Measurements from ENCODE around the gene ATP10B.
"Not testable (repeated sequence)": the region's sequence is repeated elsewhere in the genome, so short reads cannot be mapped to it uniquely, and the experiment has no call there.

ATP10B gene

DNA sequence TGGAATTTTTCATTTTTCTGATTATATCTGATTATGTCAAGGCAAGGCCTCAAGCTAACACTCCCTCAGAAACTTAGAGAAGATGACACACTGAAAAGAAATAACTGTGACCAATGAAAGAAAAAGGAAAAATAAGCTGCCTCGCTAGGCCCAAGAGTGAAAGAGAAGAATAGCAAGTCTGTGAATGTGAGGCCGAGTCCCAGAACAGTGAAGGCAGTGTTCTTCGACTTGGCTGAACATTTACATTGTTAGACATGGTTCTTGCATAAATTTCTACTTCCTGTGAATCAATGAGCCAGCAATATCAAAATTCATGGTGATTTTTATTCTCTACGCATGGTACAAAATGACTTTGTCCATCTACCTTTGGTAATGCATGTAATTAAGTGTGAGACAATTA, at the start of gene ATP10B:
Gene ATP10B (minus strand): TSS at position 163 of the 400 bp plus-strand sequence. CDS start 164,137 bp downstream, outside the sequence.
- no peaks in the 10 kb centered on the region for H3K27me3 ChIP-seq (ENCODE audit: insufficient read depth, insufficient read length)
- H3K36me3 ChIP-seq (ENCODE audit: insufficient read depth, insufficient read length, low read length), result no peaks in the 10 kb centered on the region
- H3K9ac ChIP-seq (ENCODE audit: insufficient read length, low read depth), result no peak within 1 kb of the TSS
- no peak within 1 kb of the TSS for H3K4me3 ChIP-seq (ENCODE audit: insufficient read length, low read depth)
- H3K9me3 ChIP-seq (ENCODE audit: insufficient read depth, low read length), result no peaks in the 10 kb centered on the region
- H3K4me1 ChIP-seq (ENCODE audit: insufficient read depth, insufficient read length), result no peaks in the 10 kb centered on the region
- TF ChIP-seq SUZ12 (IDR thresholded peaks at IDR 0.05; ENCODE audit: extremely low read depth, insufficient read depth, insufficient read length), result no peak
- DNase-seq (ENCODE audit: low read depth, low spot score), result no peak

DNA sequence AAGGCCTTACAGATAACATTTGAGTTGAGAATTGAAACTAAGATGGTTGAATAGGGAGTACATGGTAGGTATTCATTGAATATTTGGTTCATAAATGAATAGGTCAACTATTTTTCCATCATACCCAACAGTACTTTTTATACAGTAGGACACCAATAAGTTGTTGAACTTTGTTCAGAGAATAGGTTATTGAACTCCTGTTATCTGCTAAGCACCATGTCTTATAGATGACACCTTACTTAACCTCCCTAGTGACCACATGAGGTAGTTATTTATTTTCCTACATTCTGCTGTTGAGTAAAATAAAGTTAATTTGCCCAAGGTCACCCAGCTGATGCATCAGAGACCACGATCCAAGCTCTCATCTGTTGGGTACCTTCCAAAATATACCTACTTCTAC, 49.6 kb upstream of the ATP10B start:
- H3K9me3 ChIP-seq (ENCODE audit: insufficient read depth, low read length), result no peaks in the 10 kb centered on the region
- no peaks in the 10 kb centered on the region for H3K27me3 ChIP-seq (ENCODE audit: insufficient read depth, insufficient read length)
- TF ChIP-seq ZNF274 (IDR thresholded peaks at IDR 0.05; ENCODE audit: low read depth, low read length) (no peak), SUZ12 (IDR thresholded peaks at IDR 0.05; ENCODE audit: extremely low read depth, insufficient read depth, insufficient read length) (no peak), YY1 (IDR thresholded peaks at IDR 0.05; ENCODE audit: insufficient read depth, insufficient read length) (no peak)
- no peak overlapping the region for H3K4me3 ChIP-seq (ENCODE audit: insufficient read length, low read depth)
- no peak for DNase-seq (ENCODE audit: low read depth, low spot score)
- H3K4me1 ChIP-seq (ENCODE audit: insufficient read depth, insufficient read length), result no peaks in the 10 kb centered on the region
- H3K36me3 ChIP-seq (ENCODE audit: insufficient read depth, insufficient read length, low read length), result no peaks in the 10 kb centered on the region
- H3K9ac ChIP-seq (ENCODE audit: insufficient read length, low read depth), result no peak overlapping the region

GRCh38 chr5:160899735-160900134, 47.7 kb upstream of the ATP10B start:
- TF ChIP-seq ZNF274 (IDR thresholded peaks at IDR 0.05; ENCODE audit: low read depth, low read length) (no peak), SUZ12 (IDR thresholded peaks at IDR 0.05; ENCODE audit: extremely low read depth, insufficient read depth, insufficient read length) (no peak), YY1 (IDR thresholded peaks at IDR 0.05; ENCODE audit: insufficient read depth, insufficient read length) (no peak)
- H3K36me3 ChIP-seq (ENCODE audit: insufficient read depth, insufficient read length, low read length), result no peaks in the 10 kb centered on the region
- no peaks in the 10 kb centered on the region for H3K4me1 ChIP-seq (ENCODE audit: insufficient read depth, insufficient read length)
- H3K4me3 ChIP-seq (ENCODE audit: insufficient read length, low read depth), result no peak overlapping the region
- no peaks in the 10 kb centered on the region for H3K9me3 ChIP-seq (ENCODE audit: insufficient read depth, low read length)
- no peak overlapping the region for H3K9ac ChIP-seq (ENCODE audit: insufficient read length, low read depth)
- DNase-seq (ENCODE audit: low read depth, low spot score), result no peak
- H3K27me3 ChIP-seq (ENCODE audit: insufficient read depth, insufficient read length), result no peaks in the 10 kb centered on the region

DNA sequence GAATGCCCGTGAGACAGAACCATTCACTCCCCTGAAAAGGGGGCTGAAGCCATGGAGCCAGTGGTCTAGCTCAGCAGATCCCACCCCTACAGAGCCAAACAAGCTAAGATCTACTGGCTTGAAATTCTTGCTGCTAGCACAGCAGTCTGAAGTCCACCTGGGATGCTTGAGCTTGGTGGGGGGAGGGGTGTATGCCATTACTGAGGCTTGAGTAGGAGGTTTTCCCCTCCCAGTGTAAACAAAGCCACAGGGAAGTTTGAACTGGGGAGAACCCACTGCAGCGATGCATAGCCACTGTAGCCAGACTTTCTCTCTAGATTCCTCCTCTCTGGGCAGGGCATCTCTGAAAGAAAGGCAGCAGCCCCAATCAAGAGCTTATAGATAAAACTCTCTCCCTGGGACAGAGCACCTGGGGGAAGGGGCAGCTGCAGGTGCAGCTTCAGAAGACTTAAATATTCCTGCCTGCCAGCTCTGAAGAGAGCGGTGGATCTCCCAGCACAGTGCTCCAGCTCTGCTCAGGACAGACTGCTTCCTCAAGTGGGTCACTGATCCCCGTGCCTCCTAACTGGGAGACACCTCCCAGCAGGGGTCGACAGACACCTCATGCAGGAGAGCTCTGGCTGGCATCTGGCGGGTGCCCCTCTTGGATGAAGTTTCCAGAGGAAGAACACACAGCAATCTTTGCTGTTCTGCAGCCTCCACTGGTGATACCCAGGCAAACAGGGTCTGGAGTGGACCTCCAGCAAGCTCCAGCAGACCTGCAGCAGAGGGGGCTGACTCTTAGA, 41.4 kb upstream of the ATP10B start:
- not testable (repeated sequence) for H3K36me3 ChIP-seq (ENCODE audit: insufficient read depth, insufficient read length, low read length); H3K9ac ChIP-seq (ENCODE audit: insufficient read length, low read depth); DNase-seq (ENCODE audit: low read depth, low spot score); H3K4me3 ChIP-seq (ENCODE audit: insufficient read length, low read depth); H3K4me1 ChIP-seq (ENCODE audit: insufficient read depth, insufficient read length); H3K9me3 ChIP-seq (ENCODE audit: insufficient read depth, low read length); H3K27me3 ChIP-seq (ENCODE audit: insufficient read depth, insufficient read length)

GRCh38 chr5:160887780-160888179, 35.8 kb upstream of the ATP10B start:
- Histone ChIP-seq H3K27me3 (ENCODE audit: insufficient read depth, insufficient read length) (no peaks in the 10 kb centered on the region), H3K4me3 (ENCODE audit: insufficient read length, low read depth) (no peak overlapping the region), H3K36me3 (ENCODE audit: insufficient read depth, insufficient read length, low read length) (no peaks in the 10 kb centered on the region), H3K9ac (ENCODE audit: insufficient read length, low read depth) (no peak overlapping the region), H3K4me1 (ENCODE audit: insufficient read depth, insufficient read length) (no peaks in the 10 kb centered on the region), H3K9me3 (ENCODE audit: insufficient read depth, low read length) (no peaks in the 10 kb centered on the region)
- no peak for DNase-seq (ENCODE audit: low read depth, low spot score)
- TF ChIP-seq YY1 (IDR thresholded peaks at IDR 0.05; ENCODE audit: insufficient read depth, insufficient read length), result no peak
- TF ChIP-seq SUZ12 (IDR thresholded peaks at IDR 0.05; ENCODE audit: extremely low read depth, insufficient read depth, insufficient read length), result no peak
- no peak for TF ChIP-seq ZNF274 (IDR thresholded peaks at IDR 0.05; ENCODE audit: low read depth, low read length)

- not testable (repeated sequence) for DNase-seq (ENCODE audit: low read depth, low spot score); H3K9me3 ChIP-seq (ENCODE audit: insufficient read depth, low read length); H3K27me3 ChIP-seq (ENCODE audit: insufficient read depth, insufficient read length); H3K36me3 ChIP-seq (ENCODE audit: insufficient read depth, insufficient read length, low read length); H3K9ac ChIP-seq (ENCODE audit: insufficient read length, low read depth); H3K4me1 ChIP-seq (ENCODE audit: insufficient read depth, insufficient read length)
- peak overlapping the region; percentile 29 for H3K4me3 ChIP-seq (ENCODE audit: insufficient read length, low read depth)
Observed at GRCh38 chr5:160873560-160874200, 21.7 kb upstream of the ATP10B start.

GRCh38 chr5:160869989-160870521, 18.0 kb upstream of the ATP10B start:
- Histone ChIP-seq H3K36me3 (ENCODE audit: insufficient read depth, insufficient read length, low read length) (no peaks in the 10 kb centered on the region), H3K4me3 (ENCODE audit: insufficient read length, low read depth) (no peak overlapping the region), H3K4me1 (ENCODE audit: insufficient read depth, insufficient read length) (no peaks in the 10 kb centered on the region), H3K9ac (ENCODE audit: insufficient read length, low read depth) (no peak overlapping the region), H3K27me3 (ENCODE audit: insufficient read depth, insufficient read length) (peaks cover 3% of the 10 kb centered on the region), H3K9me3 (ENCODE audit: insufficient read depth, low read length) (no peaks in the 10 kb centered on the region)
- DNase-seq (ENCODE audit: low read depth, low spot score), result no peak
- TF ChIP-seq SUZ12 (IDR thresholded peaks at IDR 0.05; ENCODE audit: extremely low read depth, insufficient read depth, insufficient read length) (no peak), ZNF274 (IDR thresholded peaks at IDR 0.05; ENCODE audit: low read depth, low read length) (no peak), YY1 (IDR thresholded peaks at IDR 0.05; ENCODE audit: insufficient read depth, insufficient read length) (no peak)
